GM12873 (cell line): Measurements from ENCODE around the gene RALGAPA1.

Experiments
- CTCF ChIP-seq: IDR thresholded peaks from 2 replicates; pipeline ENCODE4 v1.5.1; 2012; ENCODE audit warnings: low read depth, mild to moderate bottlenecking, moderate library complexity, low read length, control low read depth; ENCODE audit not compliant: insufficient read depth; ENCODE audit errors: missing control alignments

The RALGAPA1 gene

DNA sequence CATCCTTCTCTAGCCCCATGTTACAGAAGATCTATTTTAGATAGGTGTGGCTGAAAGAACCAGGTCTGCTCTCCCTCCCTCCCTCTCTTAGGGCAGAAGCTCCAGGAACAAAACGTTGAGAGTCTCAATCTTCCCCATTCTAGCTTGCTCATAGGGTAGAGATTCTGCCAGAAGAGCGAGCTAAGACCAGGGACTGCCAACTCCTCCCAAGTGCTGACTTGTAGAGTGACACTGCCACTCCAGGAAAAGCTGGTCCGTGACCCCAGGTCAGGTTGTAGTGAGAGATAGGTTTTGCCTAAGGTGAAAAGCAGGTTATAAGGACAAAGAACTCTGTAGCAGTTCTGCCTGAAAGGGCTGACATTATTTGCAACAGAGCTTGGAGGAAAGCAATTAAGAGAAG is 201.7 kb downstream of the RALGAPA1 start:
- no peak for TF ChIP-seq CTCF

DNA sequence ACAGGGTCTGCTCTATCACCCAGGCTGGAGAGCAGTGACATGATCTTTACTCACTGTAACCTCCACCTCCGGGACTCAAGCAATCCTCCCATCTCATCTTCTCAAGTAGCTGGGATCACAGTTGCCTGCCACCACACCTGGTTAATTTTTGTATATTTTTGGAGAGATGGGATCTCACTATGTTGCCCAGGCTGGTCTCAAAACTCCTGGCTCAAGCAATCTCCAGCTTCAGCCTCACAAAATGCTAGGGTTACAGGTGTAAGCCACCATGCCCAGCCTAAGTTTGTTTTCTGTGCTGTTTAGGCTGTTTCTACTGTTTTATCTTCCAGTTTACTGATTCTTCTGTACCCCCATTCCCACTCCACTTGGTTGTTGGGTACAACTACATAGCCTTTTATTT is 208.8 kb downstream of the RALGAPA1 start:
- TF ChIP-seq CTCF = no peak

DNA sequence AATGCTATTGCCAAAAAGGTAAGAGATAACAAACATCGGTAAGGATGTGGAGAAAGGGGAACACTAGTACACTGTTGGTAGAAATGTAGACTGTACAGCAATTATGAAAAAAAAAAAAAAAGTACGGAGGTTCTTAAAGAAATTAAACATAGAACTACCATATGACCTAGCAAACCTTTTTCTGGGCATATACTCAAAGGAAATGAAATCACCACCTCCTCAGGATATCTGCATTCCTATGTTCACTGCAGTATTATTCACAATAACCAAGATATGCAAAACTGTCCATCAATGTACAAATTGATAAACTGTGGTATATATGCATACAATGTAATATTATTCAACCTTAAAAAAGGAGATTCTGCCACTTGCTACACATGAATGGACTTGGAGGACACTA is 214.5 kb downstream of the RALGAPA1 start:
- TF ChIP-seq CTCF = no peak

DNA sequence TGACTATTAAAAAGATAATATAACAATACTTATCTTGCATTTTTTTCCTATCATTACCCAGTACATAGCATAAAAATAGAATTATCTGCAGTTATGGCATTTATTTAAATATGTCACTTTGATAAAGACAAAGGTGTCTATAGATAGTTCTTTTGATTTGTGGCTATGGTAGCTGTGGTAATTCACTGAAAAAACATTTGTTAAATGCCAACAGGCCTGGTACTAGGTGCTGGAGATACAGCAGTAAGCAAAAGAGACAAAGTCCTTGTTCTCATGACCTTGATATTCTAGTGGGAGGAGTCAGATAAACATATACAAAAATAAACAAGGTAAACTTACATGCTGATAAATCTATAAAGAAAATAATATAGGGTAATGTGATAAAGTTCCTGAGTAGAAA is 230.5 kb downstream of the RALGAPA1 start:
- no peak for TF ChIP-seq CTCF

GRCh38 chr14:35578135-35578534 is 231.0 kb downstream of the RALGAPA1 start:
- no peak for TF ChIP-seq CTCF

DNA sequence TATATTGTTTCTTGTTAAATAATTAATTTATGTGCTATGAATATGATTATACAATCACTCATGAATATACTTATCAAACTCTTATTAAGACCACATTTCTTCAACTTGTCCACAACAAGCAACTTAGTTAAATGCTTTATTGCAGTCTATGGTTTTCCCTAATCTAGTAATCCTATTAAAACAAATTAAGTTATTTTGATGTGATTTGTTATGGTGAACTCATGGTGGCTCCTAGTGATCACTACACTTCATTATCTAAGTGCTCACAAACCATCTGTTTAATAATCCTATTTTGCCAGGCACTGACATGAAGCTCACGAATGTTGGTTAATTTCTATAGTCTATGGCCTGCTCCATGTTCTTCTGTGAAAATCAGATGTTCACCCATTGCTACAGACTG is 232.2 kb downstream of the RALGAPA1 start:
- no peak for TF ChIP-seq CTCF

DNA sequence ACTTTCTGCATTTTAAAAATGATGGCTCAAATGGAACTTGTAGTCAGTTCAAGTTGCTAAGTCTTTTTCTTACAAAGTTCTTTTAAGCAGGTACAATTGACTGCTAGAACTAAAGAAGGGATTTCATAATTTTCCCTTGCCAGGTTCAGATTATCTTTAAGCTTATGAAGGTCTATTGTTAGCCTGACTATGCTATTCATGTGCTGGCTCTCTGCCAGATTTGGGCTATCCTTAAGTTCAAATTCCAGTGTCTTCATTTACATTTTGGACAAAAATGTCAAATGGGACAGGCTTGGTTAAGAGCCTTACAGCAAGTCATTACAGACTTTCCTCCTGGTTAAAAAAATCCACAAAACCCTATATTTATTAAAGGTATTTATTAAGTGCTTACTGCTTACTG is 232.8 kb downstream of the RALGAPA1 start:
- no peak for TF ChIP-seq CTCF

DNA sequence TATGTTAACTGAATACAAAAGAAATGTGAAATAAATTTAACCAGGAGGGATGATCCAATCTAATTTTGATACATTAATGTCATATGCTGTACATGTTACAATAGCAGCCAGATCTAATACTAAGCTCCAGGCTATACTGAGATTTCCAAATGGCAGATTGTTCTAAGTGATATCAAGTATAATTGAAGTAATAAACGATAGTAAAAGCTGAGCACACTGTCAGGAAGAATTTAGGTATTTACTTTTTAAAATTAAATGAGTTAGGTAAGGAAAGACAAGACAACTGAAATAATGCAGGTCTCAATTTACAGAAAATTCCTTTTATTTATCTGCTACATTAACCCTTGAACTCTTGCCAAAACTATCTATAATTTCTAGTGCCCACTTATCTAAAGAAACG is 235.2 kb downstream of the RALGAPA1 start:
- TF ChIP-seq CTCF = no peak
